ENCODE measurements around the gene MND1.
"Not testable (repeated sequence)": the region's sequence is repeated elsewhere in the genome, so short reads cannot be mapped to it uniquely, and the experiment has no call there.

Gene MND1

DNA sequence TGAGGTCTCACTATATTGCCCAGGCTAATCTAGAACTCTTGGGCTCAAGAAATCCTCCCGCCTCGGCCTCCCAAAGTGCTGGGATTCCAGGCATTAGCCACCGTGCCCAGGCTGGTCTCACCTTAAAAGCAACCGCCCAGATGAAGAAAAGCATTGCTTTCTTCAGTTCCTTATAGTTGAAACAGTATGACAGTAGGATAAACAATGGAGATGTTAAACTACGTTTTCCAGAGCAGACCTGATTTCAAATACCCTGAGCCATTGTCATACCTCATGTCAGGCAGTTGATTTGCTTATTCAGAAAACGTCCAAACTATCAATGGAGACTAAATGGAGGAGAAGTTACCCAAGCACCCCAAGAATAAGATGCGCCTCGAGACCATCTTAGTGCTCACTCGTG, 95.3 kb downstream of the MND1 start:
- DNase-seq (ENCODE audit: low read depth in 2 of 2): no peak

DNA sequence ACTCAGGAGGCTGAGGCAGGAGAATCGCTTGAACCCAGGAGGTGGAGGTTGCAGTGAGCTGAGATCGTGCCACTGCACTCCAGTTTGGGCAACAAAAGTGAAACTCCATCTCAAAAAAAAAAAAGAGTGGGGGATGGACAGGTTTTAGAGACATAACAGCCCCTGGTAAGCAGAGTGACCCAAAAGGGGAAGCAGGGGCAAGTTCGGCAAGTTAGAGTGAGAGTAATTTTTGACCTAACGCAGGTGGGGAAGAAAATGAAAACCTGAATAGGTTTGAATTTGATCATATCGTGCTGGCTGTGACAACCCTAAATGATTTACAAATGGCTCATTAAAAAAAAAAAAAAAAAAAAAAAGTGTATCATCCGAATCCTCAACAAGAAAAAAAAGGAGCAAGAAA, 96.0 kb downstream of the MND1 start:
- no peak for DNase-seq (ENCODE audit: low read depth in 2 of 2)

DNA sequence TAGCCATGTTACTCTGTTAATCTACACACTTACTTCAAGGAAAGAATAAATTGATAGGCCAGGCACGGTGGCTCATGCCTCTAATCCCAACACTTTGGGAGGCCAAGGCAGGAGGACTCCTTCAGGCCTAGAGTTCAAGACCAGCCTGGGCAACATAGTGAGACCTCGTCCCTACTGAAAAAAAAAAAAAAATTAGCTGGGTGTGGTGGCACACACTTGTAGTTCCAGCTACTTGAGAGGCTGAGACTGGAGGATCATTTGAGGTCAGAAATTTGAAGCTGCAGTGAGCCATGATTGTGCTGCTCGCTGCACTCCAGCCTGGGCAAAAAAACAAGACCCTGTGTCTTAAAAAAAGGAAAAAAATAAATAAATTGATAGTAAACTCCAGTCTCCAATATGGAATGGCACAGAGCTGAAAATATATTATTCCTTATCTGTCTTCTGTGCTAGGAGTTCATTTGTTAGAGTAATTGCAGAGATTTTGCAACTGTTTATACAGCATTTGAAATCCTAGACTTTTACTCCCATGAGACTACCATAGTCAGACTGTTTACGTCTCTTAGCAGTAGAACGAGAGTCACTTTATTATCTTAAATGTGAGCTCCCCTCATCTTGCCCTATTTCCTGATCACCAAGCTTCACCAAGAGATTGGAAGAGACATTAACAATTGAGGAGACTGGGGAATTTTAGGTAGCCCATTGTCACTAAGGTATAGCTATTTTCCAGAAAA, 102.9 kb downstream of the MND1 start:
- DNase-seq (ENCODE audit: low read depth in 2 of 2): no peak

GRCh38 chr4:153448003-153448731, 103.7 kb downstream of the MND1 start:
- no peak for DNase-seq (ENCODE audit: low read depth in 2 of 2)

- no peak for DNase-seq (ENCODE audit: low read depth in 2 of 2)
Observed at GRCh38 chr4:153449338-153449737, 104.8 kb downstream of the MND1 start.

GRCh38 chr4:153450544-153450917, 106.0 kb downstream of the MND1 start:
- no peak for DNase-seq (ENCODE audit: low read depth in 2 of 2)

DNA sequence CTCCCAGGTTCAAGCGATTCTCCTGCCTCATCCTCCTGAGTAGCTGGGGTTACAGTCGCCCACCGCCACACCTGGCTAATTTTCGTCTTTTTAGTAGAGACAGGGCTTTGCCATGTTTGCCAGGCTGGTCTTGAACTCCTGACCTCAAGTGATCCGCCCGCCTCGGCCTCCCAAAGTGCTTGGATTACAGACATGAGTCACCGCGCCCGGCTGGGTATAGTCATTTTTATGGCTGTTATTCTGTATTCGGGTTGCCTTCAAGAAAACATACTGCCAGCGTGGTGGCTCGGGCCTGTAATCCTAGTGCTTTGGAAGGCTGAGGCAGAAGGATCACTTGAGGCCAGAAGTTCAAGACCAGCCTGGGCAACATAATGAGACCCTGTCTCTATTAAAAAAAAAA, 106.7 kb downstream of the MND1 start:
- not testable (repeated sequence) for DNase-seq (ENCODE audit: low read depth in 2 of 2)

DNA sequence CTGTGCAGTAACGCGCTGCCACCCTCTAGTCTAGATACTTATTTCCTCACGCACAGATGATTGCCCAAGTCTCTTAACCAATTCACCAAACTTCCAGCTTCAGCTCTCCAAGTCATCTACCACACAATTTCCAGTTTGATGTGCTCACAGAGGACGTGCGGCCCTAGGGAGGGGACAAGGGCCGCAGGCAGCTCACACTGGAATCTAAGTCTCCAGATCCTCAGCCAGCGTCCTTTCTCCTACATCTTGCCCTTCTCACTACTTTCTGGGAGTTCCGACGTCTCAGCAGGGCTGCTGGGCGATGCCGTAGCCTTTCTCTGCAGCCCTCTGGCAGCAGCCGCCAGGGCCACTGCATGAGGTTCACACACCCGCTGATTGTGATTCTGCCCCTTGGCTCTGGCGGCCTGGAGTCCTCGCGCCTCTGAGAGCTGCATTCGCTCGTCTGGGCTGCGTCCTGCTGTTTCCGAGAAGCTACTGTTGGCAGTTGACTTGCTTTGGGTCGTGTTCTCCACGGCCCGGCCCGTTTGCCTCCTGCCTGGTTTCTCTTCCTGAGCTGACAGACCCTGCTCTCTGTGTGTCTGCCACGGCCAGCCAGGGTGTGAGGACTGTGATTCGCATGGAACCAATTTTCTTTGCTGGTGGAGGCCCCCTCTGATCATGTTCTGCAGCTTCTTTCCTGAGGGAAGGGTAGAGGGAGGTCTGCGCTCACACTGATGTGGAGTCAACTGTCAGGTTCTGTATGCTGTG, 107.6 kb downstream of the MND1 start:
- no peak for DNase-seq (ENCODE audit: low read depth in 2 of 2)

DNA sequence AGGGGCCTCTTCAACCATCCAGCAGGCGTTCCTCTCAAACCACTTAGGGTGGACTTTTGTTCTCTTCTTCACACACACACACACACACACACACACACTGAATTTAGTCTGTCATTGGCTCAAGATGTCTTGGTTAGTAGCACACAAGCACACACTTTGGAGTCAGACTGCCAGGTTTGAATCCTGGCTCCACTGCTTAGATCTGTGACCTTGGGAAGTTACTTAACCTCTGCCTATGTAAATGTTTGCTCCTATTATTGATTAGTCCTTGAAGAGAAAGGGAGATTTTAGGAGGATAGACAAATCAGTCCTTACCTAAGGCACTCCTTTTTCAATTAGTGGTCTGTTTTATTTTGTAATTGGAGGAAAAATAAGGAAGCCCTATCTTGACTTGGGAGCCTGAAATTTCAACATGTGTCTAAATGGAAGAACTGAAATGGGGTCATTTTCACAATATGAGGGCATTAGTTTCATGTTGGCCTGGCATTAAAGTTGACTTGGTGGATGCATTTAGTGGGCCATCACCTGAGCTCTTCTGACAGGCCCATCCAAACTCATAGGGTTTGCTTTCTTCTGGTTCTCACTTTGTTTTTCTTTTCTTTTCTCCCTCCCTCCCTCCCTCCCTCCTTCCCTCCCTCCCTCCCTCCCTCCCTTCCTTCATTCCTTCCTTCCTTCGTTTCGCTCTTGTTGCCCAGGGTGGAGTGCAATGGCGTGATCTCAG, 108.3 kb downstream of the MND1 start:
- DNase-seq (ENCODE audit: low read depth in 2 of 2): no peak

- DNase-seq (ENCODE audit: low read depth in 2 of 2): no peak
Observed at GRCh38 chr4:153453402-153453801, 108.9 kb downstream of the MND1 start.

DNA sequence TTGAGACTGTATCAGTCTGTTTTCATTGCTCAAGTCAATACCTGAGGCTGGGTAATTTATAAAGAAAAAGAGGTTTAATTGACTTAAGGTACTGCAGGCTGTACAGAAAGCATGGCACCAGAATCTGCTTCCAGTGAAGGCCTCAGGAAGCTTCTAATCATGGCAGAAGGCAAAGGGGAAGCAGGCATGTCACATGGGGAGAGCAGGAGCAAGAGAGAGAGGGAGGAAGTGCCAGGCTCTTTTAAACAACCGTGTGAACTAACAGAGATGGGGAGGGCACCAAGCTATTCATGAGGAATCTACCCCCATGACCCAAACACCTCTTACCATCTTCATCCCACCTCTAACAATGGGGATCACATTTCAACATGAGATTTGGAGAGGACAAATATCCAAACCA, 114.5 kb downstream of the MND1 start:
- DNase-seq (ENCODE audit: low read depth in 2 of 2): no peak

- not testable (repeated sequence) for DNase-seq (ENCODE audit: low read depth in 2 of 2)
Observed at GRCh38 chr4:153461549-153461948, 117.1 kb downstream of the MND1 start.

DNA sequence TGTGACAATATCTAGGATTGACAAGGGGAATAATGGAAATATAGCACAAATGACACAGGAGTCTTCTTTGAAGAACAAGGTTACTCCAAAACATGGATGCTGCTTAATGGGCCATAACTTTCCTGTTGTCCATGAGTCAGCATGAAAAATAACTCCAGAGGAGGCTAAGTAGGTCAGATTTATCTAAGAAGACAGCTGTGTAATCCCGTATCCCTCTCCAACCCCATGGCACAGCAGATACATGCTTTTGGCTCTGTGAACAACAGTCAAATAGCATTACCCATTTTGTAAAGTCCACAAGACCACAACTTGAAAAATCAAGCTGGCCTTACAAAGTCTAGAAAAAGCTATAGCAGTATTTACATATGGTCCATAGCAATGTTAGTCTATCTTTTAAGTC, 119.6 kb downstream of the MND1 start:
- no peak for DNase-seq (ENCODE audit: low read depth in 2 of 2)
